Measurements from ENCODE around the gene CAMK1D.

The CAMK1D gene

DNA sequence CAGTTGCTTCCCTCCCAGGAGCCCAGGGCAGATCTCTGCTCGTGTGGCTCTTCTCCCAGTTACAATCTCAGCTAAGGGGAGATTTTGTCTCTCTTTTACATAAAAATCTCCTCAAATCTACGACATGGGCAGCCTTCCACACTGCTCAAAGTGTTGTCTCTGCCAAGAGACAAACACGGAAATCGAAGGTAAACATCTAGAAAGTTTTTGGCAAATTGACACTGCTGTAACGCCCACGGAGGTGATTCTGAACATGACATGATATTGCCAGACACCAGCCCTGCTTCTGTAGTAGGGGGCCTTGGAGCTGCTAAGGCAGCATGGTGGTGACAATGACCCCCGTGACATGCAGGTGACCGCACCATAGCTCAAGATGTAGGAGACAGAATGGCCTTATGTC, 523.8 kb downstream of the CAMK1D start:
- DNase-seq: no peak

DNA sequence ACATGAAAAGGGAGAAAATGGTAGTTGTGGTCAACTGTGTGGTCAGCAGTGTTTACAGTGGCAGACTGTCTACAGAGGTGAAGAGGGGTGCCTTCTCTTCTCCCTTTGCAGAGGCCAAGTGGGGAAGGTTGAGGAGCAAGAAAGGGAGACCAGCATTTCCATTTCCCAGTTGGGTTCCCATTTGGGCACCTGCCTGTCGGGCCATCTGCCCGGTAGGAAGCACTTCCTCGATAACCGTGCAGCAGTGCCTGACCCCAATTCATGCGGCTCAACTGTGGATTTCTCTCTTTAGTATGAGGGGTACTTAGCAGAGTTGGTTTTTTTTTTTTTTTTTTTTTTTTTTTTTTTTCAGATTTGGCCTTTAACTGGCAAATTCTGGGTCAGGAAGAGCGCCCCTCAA, 525.2 kb downstream of the CAMK1D start:
- no peak for DNase-seq

DNA sequence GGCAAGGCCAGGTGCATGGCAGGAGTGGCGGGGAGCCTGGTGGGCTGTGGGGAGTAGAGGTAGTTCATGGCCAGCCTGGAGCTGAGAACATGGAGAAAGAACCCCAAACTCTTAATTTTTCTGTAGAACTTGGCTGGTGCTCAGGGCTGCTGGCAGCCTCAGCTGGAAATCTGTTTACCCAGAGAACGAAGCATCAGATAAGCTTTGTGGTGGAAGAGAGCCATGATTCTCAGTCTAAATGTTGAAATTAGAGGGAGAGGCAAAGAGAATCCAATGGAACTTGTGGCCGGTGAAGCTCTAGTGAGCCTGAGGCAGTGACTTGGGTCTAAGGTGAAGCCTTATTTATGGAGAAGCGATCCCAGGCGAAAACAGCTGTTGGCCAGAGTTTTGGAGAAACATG, 525.8 kb downstream of the CAMK1D start:
- no peak for DNase-seq

DNA sequence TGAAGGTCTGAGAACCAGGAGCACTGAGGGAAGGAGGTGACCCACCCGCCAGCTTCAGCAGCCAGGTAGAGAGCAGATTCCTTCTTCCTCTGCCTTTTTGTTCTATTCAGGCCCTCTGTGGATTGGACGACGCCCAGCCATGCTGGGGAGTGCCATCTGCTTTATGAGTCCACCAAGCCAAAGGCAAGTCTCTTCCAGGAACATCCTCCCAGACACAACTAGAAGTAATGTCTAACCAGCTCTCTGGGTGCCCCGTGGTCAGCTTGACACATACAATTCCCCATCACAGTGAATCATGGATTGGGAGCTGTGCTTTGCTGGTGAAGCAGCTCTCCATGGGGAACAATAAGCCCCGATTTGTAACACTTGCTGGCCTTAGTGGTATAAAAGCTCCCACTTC, 526.9 kb downstream of the CAMK1D start:
- no peak for DNase-seq

DNA sequence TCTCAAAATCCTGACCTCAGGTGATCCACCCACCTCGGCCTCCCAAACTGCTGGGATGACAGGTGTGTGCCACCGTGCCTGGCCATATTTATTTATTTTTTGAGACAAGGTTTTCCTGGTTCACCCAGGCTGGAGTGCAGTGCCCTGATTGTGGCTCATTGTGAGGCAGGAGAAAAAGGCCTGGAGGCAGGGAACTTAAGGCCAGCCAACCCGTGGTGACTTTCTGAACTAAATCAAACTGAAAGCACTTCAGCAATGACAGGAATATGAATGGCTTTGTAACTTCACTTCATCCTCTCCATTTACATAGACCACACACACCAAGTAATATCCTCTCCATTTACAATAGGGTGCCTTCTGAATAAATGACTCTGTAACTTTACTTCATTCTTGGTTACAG, 527.8 kb downstream of the CAMK1D start:
- DNase-seq: no peak

DNA sequence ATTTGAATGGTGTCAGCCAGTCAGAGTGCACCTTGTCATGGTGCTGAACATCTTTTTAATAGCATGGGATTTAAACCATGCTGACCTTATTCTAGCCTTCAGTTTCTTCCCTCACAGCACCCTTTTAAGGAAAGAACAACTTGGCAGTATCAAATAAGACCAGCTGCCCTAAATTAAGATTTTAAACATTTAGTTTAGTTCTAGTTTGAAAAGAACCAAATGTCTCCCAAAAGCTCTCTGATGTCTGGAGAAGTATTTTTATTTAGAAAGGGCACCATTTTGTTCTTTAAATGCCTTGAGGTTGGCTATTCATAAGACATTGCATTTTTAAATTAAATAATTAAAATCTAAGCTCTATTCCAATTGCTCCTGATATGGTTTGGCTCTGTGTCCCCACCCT, 531.1 kb downstream of the CAMK1D start:
- no peak for DNase-seq

DNA sequence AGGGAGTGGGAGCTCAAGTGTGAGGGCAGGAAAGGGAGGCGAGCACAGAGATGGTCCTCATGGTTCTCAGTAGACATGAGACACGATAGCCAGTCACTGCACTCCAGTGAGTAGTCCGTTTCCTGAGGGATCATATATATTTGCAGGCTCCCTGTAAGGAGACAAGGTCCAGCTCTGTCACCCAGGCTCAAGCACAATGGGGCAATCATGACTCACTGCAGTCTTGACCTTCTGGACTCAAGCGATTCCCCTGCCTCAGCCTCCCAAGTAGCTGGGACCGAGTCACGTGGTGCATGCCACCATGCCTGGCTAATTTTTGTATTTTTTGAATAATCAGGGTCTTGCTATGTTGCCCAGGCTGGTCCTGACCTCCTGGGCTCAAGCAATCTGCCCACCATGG, 535.5 kb downstream of the CAMK1D start:
- no peak for DNase-seq

Data from hematopoietic multipotent progenitor cell treated with erythropoietin and hydrocortisone succinate and interleukin-3 and kit ligand, for 4 days (in vitro differentiated cells).